Epidermal melanocyte (primary cell): ENCODE data around the gene CFD.
A peak's percentile ranks its signal among the peaks of the same experiment; 100 is the strongest.
"Not testable (repeated sequence)": the region's sequence is repeated elsewhere in the genome, so short reads cannot be mapped to it uniquely, and the experiment has no call there.

Source experiments
- DNase-seq: peaks from one replicate; pipeline ENCODE4 v3.0.0; 2011; ENCODE audit warnings: low spot score; ENCODE audit not compliant: insufficient read length

CFD gene

DNA sequence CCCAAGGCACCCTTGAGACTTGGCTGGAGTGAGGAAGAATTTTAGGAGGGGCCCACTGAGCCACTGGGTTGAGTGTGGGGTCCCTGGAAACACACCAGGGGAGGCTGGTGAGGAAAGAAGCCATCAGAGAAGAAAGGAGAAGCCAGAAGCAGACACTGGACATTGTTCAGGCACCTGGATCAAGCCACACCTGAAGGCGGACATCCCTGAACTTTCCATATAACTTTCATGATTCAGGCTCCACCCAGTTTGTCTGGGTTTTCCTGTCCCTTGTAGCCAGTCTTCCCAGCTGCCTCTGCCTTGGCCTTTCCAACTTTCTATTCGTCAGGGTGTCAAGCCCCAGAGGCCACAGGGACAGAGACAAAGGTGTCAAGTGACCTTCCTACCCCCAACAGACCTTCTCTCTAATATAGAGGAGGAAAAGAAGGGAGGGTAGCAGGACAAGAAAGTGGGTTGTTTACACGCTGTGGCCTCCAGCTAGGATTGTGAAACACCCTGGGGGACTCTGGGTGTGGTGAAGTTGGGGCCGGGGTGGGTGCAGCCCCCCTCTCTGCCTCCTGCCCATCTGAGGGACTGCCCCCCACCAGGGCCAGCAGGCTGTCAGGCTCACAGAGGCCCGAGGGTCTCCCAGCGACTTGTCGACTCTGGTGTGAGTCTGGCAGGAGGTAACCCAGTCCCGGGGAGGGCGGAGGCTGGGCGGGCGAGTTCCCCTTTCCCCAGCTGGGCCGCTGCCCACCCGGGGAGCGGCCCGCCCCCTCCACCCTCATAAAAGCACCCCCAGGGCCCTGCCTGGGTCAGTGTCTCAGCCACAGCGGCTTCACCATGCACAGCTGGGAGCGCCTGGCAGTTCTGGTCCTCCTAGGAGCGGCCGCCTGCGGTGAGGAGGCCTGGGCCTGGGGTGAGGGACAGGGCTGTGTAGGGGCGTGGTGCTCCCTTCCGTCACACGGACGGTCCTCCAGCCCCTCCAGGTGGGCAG, at the start of gene CFD:
TSS of gene CFD (plus strand) at position 797 of the 976 bp plus-strand sequence. CDS start at position 823, 26 bp downstream.
- DNase-seq, result no peak

- peak; percentile 21 for DNase-seq
Measured at GRCh38 chr19:810077-810855, 49.2 kb upstream of the CFD start.

- peak; percentile 16 for DNase-seq
Measured at GRCh38 chr19:810883-811489, 48.5 kb upstream of the CFD start.

- DNase-seq, result peak; percentile 22
Measured at GRCh38 chr19:811506-812048, 47.9 kb upstream of the CFD start.

- no peak for DNase-seq
Measured at GRCh38 chr19:812049-812746, 47.3 kb upstream of the CFD start.

DNA sequence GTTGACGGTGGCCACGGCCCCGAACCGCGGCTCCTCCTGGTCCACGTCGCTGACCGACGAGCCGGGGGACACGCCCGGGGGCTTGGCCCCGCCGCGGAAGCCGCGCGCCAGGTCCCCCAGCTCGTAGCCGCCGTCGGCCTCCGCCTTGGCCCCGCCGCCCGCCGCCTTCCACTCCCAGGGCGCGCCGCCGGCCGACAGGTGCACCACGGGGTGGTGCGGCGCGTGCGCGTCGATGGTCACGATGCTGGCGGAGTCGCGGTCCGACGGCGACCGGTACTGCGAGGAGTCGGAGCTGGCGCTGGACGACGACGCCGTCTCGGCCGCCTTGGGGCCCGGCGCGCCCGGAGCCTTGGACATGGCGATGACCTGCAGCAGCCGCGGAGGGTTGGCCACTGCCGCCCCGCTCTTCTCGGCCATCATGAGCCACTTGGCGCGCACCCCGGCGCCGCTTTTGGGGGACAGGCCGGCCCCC, 46.7 kb upstream of the CFD start:
- no peak for DNase-seq

GRCh38 chr19:813219-814151, 46.0 kb upstream of the CFD start:
- peak; percentile 23 for DNase-seq

DNA sequence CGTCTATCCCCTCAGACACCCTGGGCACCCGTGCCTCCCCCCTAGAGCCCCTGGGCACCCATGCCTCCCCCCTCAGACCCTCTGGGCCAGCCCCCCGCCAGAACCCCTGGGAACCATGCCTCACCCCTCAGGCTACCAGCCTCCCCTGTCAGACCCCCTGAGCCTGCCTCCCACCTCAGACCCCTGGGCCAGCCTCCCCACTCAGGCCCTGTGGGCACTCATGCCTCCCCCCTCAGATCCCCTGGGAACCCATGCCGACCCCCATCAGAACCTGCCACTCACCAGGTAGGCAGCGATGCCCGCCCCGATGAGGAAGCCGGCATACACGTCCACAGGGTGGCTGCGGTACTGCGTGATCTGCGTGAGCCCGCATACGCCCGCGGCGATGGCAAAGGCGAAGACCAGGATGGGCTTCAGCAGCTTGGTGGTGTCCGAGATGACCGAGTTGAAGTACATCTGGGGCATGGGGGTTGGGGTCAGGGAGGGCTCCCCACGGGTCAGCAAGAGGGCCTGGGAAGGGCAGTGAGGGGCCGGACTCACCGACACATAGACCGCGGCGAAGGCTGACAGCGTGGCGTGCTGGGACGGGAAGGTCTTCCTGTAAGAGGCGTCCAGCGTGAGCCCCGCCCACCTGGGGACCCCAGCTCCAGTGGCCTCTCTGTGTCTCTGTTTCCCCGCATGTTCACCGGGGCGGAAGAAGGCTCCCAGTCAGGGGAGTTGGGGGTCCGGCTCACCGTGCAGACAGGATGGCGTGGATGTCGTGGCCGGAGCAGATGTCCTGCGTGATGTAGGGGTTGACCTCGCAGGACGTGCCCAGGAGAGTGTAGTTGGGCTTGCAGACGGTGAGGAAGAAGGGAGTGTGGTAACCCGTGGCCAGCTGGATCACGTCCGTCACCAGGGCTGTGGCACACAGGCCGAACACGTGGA, 45.0 kb upstream of the CFD start:
- DNase-seq, result peak; percentile 17

GRCh38 chr19:815079-815774, 44.2 kb upstream of the CFD start:
- no peak for DNase-seq

DNA sequence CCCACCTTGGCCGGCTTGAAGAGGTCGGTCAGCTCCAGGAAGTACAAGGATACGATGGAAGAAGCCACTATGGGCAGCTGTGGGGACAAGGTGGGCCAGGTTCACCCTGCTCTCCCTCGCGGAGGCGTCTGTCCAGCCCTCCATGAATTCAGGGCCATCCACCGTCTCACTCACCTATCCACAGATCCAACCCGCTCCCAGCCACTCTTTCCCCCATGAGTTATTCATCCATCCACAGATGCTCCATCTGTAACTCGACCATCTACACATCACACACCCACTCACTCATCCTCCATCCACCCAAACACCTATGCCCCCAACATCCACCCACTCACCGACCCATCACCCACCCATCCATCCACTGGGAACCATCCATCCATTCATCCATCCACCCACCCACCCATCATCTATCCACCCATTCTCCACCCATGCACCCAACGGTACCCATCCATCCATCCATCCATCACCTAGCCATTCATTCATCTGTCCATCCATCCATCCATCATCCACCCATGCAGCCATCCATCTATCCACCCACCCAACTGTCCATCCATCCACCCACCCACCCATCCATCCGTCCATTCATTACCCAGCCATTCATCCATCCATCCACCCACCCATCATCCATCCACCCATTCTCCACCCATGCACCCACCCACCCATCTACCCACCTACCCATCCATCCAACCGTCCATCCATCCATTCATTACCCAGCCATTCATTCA, 43.5 kb upstream of the CFD start:
- no peak for DNase-seq

DNA sequence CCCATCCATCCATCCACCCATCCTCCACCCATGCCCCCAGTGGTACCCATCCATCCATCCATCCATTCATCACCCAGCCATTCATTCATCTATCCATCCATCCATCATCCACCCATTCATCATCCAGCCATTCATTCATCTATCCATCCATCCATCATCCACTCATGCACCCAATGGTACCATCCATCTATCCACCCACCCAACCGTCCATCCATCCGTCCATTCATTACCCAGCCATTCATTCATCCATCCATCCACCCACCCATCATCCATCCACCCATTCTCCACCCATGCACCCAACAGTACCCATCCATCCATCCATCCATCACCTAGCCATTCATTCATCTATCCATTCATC, 43.0 kb upstream of the CFD start:
- no peak for DNase-seq

- not testable (repeated sequence) for DNase-seq
Measured at GRCh38 chr19:820212-820611, 39.3 kb upstream of the CFD start.

DNA sequence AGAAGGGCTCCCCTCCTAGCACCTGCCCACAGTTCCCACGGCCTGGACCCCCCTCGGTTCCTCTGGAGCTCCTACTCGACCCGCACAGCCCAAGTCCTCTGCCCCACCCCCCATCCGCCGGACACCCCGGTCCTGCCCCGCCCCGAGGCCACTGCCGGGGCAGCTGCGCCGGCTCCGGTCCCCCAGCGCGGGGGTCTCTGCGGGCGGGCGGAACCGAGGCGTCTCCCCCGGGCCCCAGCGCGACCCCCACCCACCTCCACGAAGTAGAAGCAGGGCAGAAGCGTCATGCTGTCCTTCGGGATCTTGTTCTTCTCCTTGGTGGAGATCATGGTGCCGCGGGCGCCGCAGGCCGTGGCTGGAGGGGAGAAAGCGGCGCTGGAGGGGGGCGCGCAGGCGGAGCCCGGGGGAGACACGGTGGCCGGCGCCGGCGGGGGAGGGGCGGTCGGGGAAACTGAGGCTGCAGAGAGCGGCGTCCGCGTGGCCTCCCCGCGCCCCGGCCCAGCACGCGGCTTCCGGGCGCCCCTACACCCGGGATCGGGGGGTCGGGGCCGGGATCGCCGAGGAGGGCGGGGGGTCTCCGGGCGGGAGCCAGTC, 38.1 kb upstream of the CFD start:
- no peak for DNase-seq

GRCh38 chr19:821825-822503, 37.5 kb upstream of the CFD start, which contains the start of gene PLPPR3:
Gene PLPPR3 (minus strand): TSS chr19:821955. CDS start chr19:821559, 396 bp downstream.
- no peak for DNase-seq

GRCh38 chr19:823565-824121, 35.8 kb upstream of the CFD start:
- DNase-seq, result no peak

- no peak for DNase-seq
Measured at GRCh38 chr19:824885-825284, 34.6 kb upstream of the CFD start.
